Measurements from ENCODE around the gene CSNK1G2. TPM values are rescaled to one million over a fixed set of nuclear protein-coding genes. Genes with fewer than 3 reads are reported as not detected.
A peak's percentile ranks its signal among the peaks of the same experiment; 100 is the strongest.

CSNK1G2 gene
- total RNA-seq, 1 experiment from 2014 or later: 126 TPM

DNA sequence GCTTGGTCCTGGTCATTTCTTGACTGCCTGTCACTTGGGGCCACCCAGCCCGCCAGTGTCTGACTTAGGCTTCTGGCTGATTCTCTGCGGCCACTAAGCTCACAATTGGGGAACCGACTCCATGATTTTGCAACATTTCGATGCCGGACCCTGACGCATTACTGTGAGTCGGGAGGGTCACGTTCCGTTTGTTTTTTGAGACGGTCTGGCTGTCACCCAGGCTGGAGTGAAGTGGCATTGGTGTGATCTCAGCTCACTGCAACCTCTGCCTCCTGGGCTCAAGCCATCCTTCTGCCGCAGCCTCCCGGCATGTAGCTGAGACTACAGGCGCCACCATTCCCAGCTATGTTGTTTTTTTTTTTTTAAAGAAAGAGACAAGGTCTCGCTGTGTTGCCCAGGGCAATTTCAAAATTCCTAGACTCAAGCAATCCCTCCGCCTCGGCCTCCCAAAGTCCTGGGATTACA is 39.0 kb upstream of the CSNK1G2 start:
- Mint-ChIP-seq H3K27me3 (ENCODE audit: low read depth) (peaks cover 5% of the 10 kb centered on the region; the same call in 1 of the 2 replicates), H3K9me3 (no peaks in the 10 kb centered on the region), H3K4me3 (no peak overlapping the region), H3K27ac (no peak overlapping the region), H3K4me1 (peaks cover 21% of the 10 kb centered on the region), H3K36me3 (no peaks in the 10 kb centered on the region)
- no peak for DNase-seq (ENCODE audit: low spot score)
- CTCF ChIA-PET: interaction anchor here (0.6 kb wide), 1 partner anchor 43 kb away, joined by 4 read pairs; no protein-coding TSS in a partner anchor
- TF ChIP-seq KAT7 (CRISPR knock-in tag; IDR thresholded peaks at IDR 0.05; ENCODE audit: borderline replicate concordance): no peak
- TF ChIP-seq, protein P1, sequence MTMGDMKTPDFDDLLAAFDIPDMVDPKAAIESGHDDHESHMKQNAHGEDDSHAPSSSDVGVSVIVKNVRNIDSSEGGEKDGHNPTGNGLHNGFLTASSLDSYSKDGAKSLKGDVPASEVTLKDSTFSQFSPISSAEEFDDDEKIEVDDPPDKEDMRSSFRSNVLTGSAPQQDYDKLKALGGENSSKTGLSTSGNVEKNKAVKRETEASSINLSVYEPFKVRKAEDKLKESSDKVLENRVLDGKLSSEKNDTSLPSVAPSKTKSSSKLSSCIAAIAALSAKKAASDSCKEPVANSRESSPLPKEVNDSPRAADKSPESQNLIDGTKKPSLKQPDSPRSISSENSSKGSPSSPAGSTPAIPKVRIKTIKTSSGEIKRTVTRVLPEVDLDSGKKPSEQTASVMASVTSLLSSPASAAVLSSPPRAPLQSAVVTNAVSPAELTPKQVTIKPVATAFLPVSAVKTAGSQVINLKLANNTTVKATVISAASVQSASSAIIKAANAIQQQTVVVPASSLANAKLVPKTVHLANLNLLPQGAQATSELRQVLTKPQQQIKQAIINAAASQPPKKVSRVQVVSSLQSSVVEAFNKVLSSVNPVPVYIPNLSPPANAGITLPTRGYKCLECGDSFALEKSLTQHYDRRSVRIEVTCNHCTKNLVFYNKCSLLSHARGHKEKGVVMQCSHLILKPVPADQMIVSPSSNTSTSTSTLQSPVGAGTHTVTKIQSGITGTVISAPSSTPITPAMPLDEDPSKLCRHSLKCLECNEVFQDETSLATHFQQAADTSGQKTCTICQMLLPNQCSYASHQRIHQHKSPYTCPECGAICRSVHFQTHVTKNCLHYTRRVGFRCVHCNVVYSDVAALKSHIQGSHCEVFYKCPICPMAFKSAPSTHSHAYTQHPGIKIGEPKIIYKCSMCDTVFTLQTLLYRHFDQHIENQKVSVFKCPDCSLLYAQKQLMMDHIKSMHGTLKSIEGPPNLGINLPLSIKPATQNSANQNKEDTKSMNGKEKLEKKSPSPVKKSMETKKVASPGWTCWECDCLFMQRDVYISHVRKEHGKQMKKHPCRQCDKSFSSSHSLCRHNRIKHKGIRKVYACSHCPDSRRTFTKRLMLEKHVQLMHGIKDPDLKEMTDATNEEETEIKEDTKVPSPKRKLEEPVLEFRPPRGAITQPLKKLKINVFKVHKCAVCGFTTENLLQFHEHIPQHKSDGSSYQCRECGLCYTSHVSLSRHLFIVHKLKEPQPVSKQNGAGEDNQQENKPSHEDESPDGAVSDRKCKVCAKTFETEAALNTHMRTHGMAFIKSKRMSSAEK (CRISPR knock-in tag; IDR thresholded peaks at IDR 0.05; ENCODE audit: borderline replicate concordance): no peak
- no peak for TF ChIP-seq ETV6 (CRISPR knock-in tag; IDR thresholded peaks at IDR 0.05)
- 0 out of 2 replicates have a peak, but pooled peaks have one; percentile 0 for TF ChIP-seq ZNF121 (CRISPR knock-in tag; IDR thresholded peaks at IDR 0.05)
- no peak for TF ChIP-seq TEAD1 (CRISPR knock-in tag; IDR thresholded peaks at IDR 0.05)
- POLR2A ChIA-PET: no interaction called here
- ATAC-seq: no peak

DNA sequence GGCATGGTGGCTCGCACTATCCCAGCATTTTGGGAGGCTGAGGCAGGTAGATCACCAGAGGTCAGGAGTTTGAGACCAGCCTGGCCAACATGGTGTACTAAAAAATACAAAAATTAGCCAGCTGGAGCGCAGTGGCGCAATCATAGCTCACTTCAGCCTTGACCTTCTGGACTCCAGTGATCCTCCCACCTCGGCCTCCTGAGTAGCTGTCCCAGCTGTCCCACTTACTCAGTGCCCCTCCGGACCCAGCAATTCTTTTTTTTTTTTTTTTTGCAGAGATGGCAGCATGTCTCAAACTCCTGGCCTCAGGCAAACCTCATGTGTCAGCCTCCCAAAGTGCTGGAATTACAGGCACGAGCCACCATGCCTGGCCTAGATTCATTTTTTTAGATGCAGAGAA is 38.0 kb upstream of the CSNK1G2 start:
- POLR2A ChIA-PET: interaction anchor here (0.6 to 0.7 kb wide), 2 partner anchors 28 to 1553 kb away, joined by 3 read pairs; no protein-coding TSS in a partner anchor
- H3K4me3 Mint-ChIP-seq: no peak overlapping the region
- H3K27me3 Mint-ChIP-seq (ENCODE audit: low read depth): no peaks in the 10 kb centered on the region
- TF ChIP-seq GABPB1 (CRISPR knock-in tag; IDR thresholded peaks at IDR 0.05): peak; percentile 30; the same call in 1 of the 2 replicates
- no peak for TF ChIP-seq ZNF423 (CRISPR knock-in tag; IDR thresholded peaks at IDR 0.05)
- TF ChIP-seq SOX15 (CRISPR knock-in tag; IDR thresholded peaks at IDR 0.05): no peak
- no peak for TF ChIP-seq ZNF317 (CRISPR knock-in tag; IDR thresholded peaks at IDR 0.05; ENCODE audit: borderline replicate concordance, low read depth)
- TF ChIP-seq ZNF416 (CRISPR knock-in tag; IDR thresholded peaks at IDR 0.05): no peak
- peaks cover 17% of the 10 kb centered on the region for H3K4me1 Mint-ChIP-seq
- no peaks in the 10 kb centered on the region for H3K9me3 Mint-ChIP-seq
- CTCF ChIA-PET: interaction anchor here (2.0 to 2.2 kb wide), 2 partner anchors 27 to 77 kb away, joined by 10 to 11 read pairs; no protein-coding TSS in a partner anchor
- ATAC-seq (no peak), DNase-seq (ENCODE audit: low spot score) (no peak)
- H3K27ac Mint-ChIP-seq: no peak overlapping the region; the same call in 1 of the 2 replicates
- no peaks in the 10 kb centered on the region for H3K36me3 Mint-ChIP-seq

DNA sequence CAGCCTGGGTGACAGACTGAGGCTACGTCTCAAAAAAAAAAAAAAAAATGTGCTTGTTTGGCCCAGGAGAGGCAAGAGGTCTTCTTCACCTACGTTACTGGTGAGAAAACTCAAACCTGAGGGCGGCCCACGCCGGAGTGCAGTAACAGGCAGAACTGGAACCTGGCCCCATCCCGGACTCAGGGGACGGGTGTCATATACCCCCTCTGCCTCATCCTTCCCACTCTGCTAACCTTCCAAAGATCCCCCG is 36.2 kb upstream of the CSNK1G2 start:
- TF ChIP-seq, protein P2, sequence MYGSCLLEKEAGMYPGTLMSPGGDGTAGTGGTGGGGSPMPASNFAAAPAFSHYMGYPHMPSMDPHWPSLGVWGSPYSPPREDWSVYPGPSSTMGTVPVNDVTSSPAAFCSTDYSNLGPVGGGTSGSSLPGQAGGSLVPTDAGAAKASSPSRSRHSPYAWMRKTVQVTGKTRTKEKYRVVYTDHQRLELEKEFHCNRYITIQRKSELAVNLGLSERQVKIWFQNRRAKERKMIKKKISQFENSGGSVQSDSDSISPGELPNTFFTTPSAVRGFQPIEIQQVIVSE (CRISPR knock-in tag; IDR thresholded peaks at IDR 0.05; ENCODE audit: borderline replicate concordance): no peak
- TF ChIP-seq NFE2L1 (CRISPR knock-in tag; IDR thresholded peaks at IDR 0.05) (0 out of 2 replicates have a peak, but pooled peaks have one; percentile 33), FOXP1 (CRISPR knock-in tag; IDR thresholded peaks at IDR 0.05; ENCODE audit: borderline replicate concordance) (no peak; the same call in 1 of the 2 replicates), GABPB1 (CRISPR knock-in tag; IDR thresholded peaks at IDR 0.05) (no peak), MXD4 (CRISPR knock-in tag; IDR thresholded peaks at IDR 0.05; ENCODE audit: borderline replicate concordance) (no peak), RELA (CRISPR knock-in tag; IDR thresholded peaks at IDR 0.05; ENCODE audit: borderline replicate concordance) (no peak), TCF7 (CRISPR knock-in tag; IDR thresholded peaks at IDR 0.05; ENCODE audit: low read depth) (no peak)
- TF ChIP-seq, protein P3, sequence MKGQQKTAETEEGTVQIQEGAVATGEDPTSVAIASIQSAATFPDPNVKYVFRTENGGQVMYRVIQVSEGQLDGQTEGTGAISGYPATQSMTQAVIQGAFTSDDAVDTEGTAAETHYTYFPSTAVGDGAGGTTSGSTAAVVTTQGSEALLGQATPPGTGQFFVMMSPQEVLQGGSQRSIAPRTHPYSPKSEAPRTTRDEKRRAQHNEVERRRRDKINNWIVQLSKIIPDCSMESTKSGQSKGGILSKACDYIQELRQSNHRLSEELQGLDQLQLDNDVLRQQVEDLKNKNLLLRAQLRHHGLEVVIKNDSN (CRISPR knock-in tag; IDR thresholded peaks at IDR 0.05): no peak
- TF ChIP-seq, protein P4, sequence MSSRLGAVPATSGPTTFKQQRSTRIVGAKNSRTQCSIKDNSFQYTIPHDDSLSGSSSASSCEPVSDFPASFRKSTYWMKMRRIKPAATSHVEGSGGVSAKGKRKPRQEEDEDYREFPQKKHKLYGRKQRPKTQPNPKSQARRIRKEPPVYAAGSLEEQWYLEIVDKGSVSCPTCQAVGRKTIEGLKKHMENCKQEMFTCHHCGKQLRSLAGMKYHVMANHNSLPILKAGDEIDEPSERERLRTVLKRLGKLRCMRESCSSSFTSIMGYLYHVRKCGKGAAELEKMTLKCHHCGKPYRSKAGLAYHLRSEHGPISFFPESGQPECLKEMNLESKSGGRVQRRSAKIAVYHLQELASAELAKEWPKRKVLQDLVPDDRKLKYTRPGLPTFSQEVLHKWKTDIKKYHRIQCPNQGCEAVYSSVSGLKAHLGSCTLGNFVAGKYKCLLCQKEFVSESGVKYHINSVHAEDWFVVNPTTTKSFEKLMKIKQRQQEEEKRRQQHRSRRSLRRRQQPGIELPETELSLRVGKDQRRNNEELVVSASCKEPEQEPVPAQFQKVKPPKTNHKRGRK (CRISPR knock-in tag; IDR thresholded peaks at IDR 0.05; ENCODE audit: borderline replicate concordance): no peak
- peak overlapping the region; percentile 65 for H3K4me3 Mint-ChIP-seq
- H3K36me3 Mint-ChIP-seq: no peaks in the 10 kb centered on the region
- peak overlapping the region; percentile 95 for H3K27ac Mint-ChIP-seq
- no peaks in the 10 kb centered on the region for H3K27me3 Mint-ChIP-seq (ENCODE audit: low read depth)
- ChIA-PET CTCF (interaction anchor here (0.5 to 2.2 kb wide), 8 partner anchors 10 to 79 kb away, joined by 3 to 11 read pairs (median 4); no protein-coding TSS in a partner anchor), POLR2A (interaction anchor here (0.7 to 1.4 kb wide), 3 partner anchors 9 to 137 kb away, joined by 3 read pairs; no protein-coding TSS in a partner anchor)
- no peaks in the 10 kb centered on the region for H3K9me3 Mint-ChIP-seq
- ATAC-seq (peak; percentile 4; the same call in 1 of the 2 replicates), DNase-seq (ENCODE audit: low spot score) (no peak)
- H3K4me1 Mint-ChIP-seq: peaks cover 17% of the 10 kb centered on the region

All from WTC11 (cell line).